OCI-LY7 (cell line): Measurements from ENCODE around the gene ADH1B. TPM values are rescaled to one million over a fixed set of nuclear protein-coding genes. Genes with fewer than 3 reads are reported as not detected.
"Not testable (repeated sequence)": the region's sequence is repeated elsewhere in the genome, so short reads cannot be mapped to it uniquely, and the experiment has no call there.

Experiments
- BruUV-seq: library from RNA; stranded (reverse); fragments of 400-500 nt; replicated peaks from 2 replicates; lab custom pipeline; 2021; lab: Mats Ljungman, UMichigan
- CTCF ChIA-PET: fragments of 300-600 bp; sonication (Branson Sonifier 250); formaldehyde crosslinking; loops from one replicate; lab custom pipeline; 2022; ENCODE audit warnings: antibody characterized with exemption; ENCODE audit not compliant: unreplicated experiment; lab: Charles Lee
- POLR2A ChIA-PET: fragments of 300-600 bp; sonication (Branson Sonifier 250); formaldehyde crosslinking; loops from one replicate; lab custom pipeline; 2022; ENCODE audit warnings: antibody characterized with exemption; lab: Charles Lee
- DNase-seq: peaks from one replicate; pipeline ENCODE4 v3.0.0-alpha.2; 2015; ENCODE audit warnings: low spot score
- H2AFZ ChIP-seq: fragments of 200-600 bp; sonication (generic), shearing (Covaris generic); 2 replicates; pipeline ENCODE4 v1.6.1; 2014; ENCODE audit warnings: mild to moderate bottlenecking, antibody characterized with exemption, low read length, moderate library complexity
- H3K27ac ChIP-seq: fragments of 200-600 bp; sonication (generic); 2 replicates; pipeline ENCODE4 v1.5.1; 2014; ENCODE audit warnings: mixed run types, low read depth, mild to moderate bottlenecking, moderate library complexity, low read length, inconsistent platforms; ENCODE audit not compliant: poor library complexity, severe bottlenecking
- H3K36me3 ChIP-seq: fragments of 200-600 bp; sonication (generic); 2 replicates; pipeline ENCODE4 v1.6.1; 2014; ENCODE audit warnings: mild to moderate bottlenecking, antibody characterized with exemption, low read length, moderate library complexity, mixed read lengths; ENCODE audit not compliant: insufficient read depth
- H3K4me1 ChIP-seq: fragments of 200-600 bp; sonication (generic); 2 replicates; pipeline ENCODE4 v1.5.1; 2014; ENCODE audit warnings: mild to moderate bottlenecking, low read length; ENCODE audit not compliant: insufficient read depth, poor library complexity, severe bottlenecking
- H3K4me2 ChIP-seq: fragments of 200-600 bp; sonication (generic); 2 replicates; pipeline ENCODE4 v1.6.1; 2014; ENCODE audit warnings: mild to moderate bottlenecking, low read length
- H3K4me3 ChIP-seq: fragments of 200-600 bp; sonication (generic); 2 replicates; pipeline ENCODE4 v1.5.1; 2014; ENCODE audit warnings: mild to moderate bottlenecking, low read depth, low read length; ENCODE audit not compliant: poor library complexity, severe bottlenecking
- H3K79me2 ChIP-seq: fragments of 200-600 bp; sonication (generic); 2 replicates; pipeline ENCODE4 v1.6.1; 2016; ENCODE audit warnings: low read depth, mild to moderate bottlenecking, low read length, moderate library complexity, mixed read lengths; ENCODE audit not compliant: insufficient read depth
- H3K9me2 ChIP-seq: fragments of 200-600 bp; sonication (generic); 2 replicates; pipeline ENCODE4 v1.6.1; 2016; ENCODE audit warnings: mild to moderate bottlenecking, low read length, mixed read lengths; ENCODE audit not compliant: insufficient read depth
- H3K9me3 ChIP-seq: fragments of 200-600 bp; sonication (generic); 2 replicates; pipeline ENCODE4 v1.6.1; 2014; ENCODE audit warnings: mild to moderate bottlenecking, mixed run types, low read length, mixed read lengths
- H4K20me1 ChIP-seq: fragments of 200-600 bp; sonication (generic); 2 replicates; pipeline ENCODE4 v1.6.1; 2014; ENCODE audit warnings: mild to moderate bottlenecking, antibody characterized with exemption, low read length, moderate library complexity, mixed read lengths; ENCODE audit not compliant: insufficient read depth
- CTCF ChIP-seq: fragments of 200-600 bp; sonication (generic); conservative IDR thresholded peaks from 2 replicates; pipeline ENCODE4 v1.5.1; 2014; ENCODE audit warnings: mild to moderate bottlenecking, antibody characterized with exemption, low read length, moderate library complexity, mixed read lengths
- EZH2phosphoT487 ChIP-seq: fragments of 200-600 bp; sonication (generic); IDR thresholded peaks from 2 replicates; pipeline ENCODE4 v1.6.1; 2018; ENCODE audit warnings: low read depth, borderline replicate concordance, mild to moderate bottlenecking, mixed run types, antibody characterized with exemption, low read length, moderate library complexity, mixed read lengths
- intact Hi-C: fragments of 100-400 bp; cut with micrococcal nuclease; formaldehyde crosslinking; loops from one replicate; pipeline ENCODE4 v1.10.0; 2022; ENCODE audit not compliant: unreplicated experiment
- total RNA-seq, 2 experiments: library from RNA; depleted of rRNA in 1 of 2; stranded (reverse); fragments of >200 nt in 1 of 2; shearing (Covaris generic) in 1 of 2; gene quantifications; 2 replicates each; pipeline ENCODE4 v1.2.3, GENCODE V29; 2014 to 2022

Gene ADH1B
- total RNA-seq, 2 experiments from 2014 or later: not detected

GRCh38 chr4:99352602-99353537, 31.7 kb upstream of the ADH1B start, which contains the start of gene ADH1C:
TSS of gene ADH1C (minus strand) at chr4:99352746. CDS start at chr4:99352675, 71 bp downstream.
- ChIA-PET CTCF (no interaction called here), POLR2A (no interaction called here)
- H3K9me3 ChIP-seq: no peaks in the 10 kb centered on the region
- no TSS peak for BruUV-seq
- no peaks in the 10 kb centered on the region for H3K9me2 ChIP-seq
- no peak within 1 kb of the TSS for H3K4me2 ChIP-seq
- H3K4me1 ChIP-seq: no peaks in the 10 kb centered on the region
- no peak within 1 kb of the TSS for H2AFZ ChIP-seq
- H3K79me2 ChIP-seq: no peaks in the 10 kb centered on the region
- H3K27ac ChIP-seq: no peak within 1 kb of the TSS
- intact Hi-C loops: no loop called here
- H3K4me3 ChIP-seq: no peak within 1 kb of the TSS
- H4K20me1 ChIP-seq: no peaks in the 10 kb centered on the region
- no peak for DNase-seq
- no peak for TF ChIP-seq CTCF
- no peaks in the 10 kb centered on the region for H3K36me3 ChIP-seq

- intact Hi-C loops: no loop called here
- H3K4me1 ChIP-seq: no peaks in the 10 kb centered on the region
- H3K79me2 ChIP-seq: no peaks in the 10 kb centered on the region
- no peaks in the 10 kb centered on the region for H3K9me2 ChIP-seq
- H3K4me2 ChIP-seq: no peak overlapping the region
- POLR2A ChIA-PET: no interaction called here
- H3K4me3 ChIP-seq: no peak overlapping the region
- H3K27ac ChIP-seq: no peak overlapping the region
- DNase-seq: no peak
- CTCF ChIA-PET: no interaction called here
- H4K20me1 ChIP-seq: no peaks in the 10 kb centered on the region
- no peaks in the 10 kb centered on the region for H3K36me3 ChIP-seq
- H3K9me3 ChIP-seq: no peaks in the 10 kb centered on the region
- no TSS peak for BruUV-seq
- TF ChIP-seq EZH2phosphoT487 (no peak), CTCF (no peak)
- H2AFZ ChIP-seq: no peak overlapping the region
These were observed 30.3 kb upstream of the ADH1B start for GRCh38 chr4:99351487-99351886.

GRCh38 chr4:99349338-99349737, 28.1 kb upstream of the ADH1B start:
- H2AFZ ChIP-seq: no peak overlapping the region
- H4K20me1 ChIP-seq: no peaks in the 10 kb centered on the region
- no TSS peak for BruUV-seq
- DNase-seq: no peak
- H3K79me2 ChIP-seq: no peaks in the 10 kb centered on the region
- no peaks in the 10 kb centered on the region for H3K9me2 ChIP-seq
- H3K4me3 ChIP-seq: no peak overlapping the region
- H3K4me2 ChIP-seq: no peak overlapping the region
- POLR2A ChIA-PET: interaction anchor here (0.7 kb wide), 1 partner anchor 102 kb away, joined by 3 read pairs; no protein-coding TSS in a partner anchor
- no peaks in the 10 kb centered on the region for H3K4me1 ChIP-seq
- no peaks in the 10 kb centered on the region for H3K9me3 ChIP-seq
- H3K27ac ChIP-seq: no peak overlapping the region
- TF ChIP-seq EZH2phosphoT487: no peak
- TF ChIP-seq CTCF: no peak
- no peaks in the 10 kb centered on the region for H3K36me3 ChIP-seq
- CTCF ChIA-PET: no interaction called here
- intact Hi-C loops: no loop called here

- H4K20me1 ChIP-seq, CTCF ChIA-PET, H2AFZ ChIP-seq, H3K4me3 ChIP-seq, intact Hi-C loops, H3K9me2 ChIP-seq, H3K9me3 ChIP-seq, POLR2A ChIA-PET, H3K79me2 ChIP-seq, H3K4me1 ChIP-seq, H3K27ac ChIP-seq, BruUV-seq, H3K36me3 ChIP-seq, H3K4me2 ChIP-seq, DNase-seq: not testable (repeated sequence)
These were observed 21.4 kb upstream of the ADH1B start for GRCh38 chr4:99342624-99343023.
